ENCODE results near the gene CRYBG1. TPM values are rescaled to one million over a fixed set of nuclear protein-coding genes. Genes with fewer than 3 reads are reported as not detected.
A peak's percentile ranks its signal among the peaks of the same experiment; 100 is the strongest.

Gene CRYBG1
- total and polyA plus RNA-seq, 8 donors, result 2.3 to 9.2 (median 4.3) TPM

- no peaks in the 10 kb centered on the region for H3K9me3 ChIP-seq
- DNase-seq (no peak), ATAC-seq (no peak), FAIRE-seq (no peak)
- WGBS, 2 donors, result 41 to 44% methylated on average over 4 of the region's 4 CpGs
- H3K4me1 ChIP-seq, result peaks cover 2 to 8% (median 4%) of the 10 kb centered on the region in 3 donors
- intact Hi-C loops (cut with DNase I), result no loop called here
- TF ChIP-seq CTCF (IDR thresholded peaks at IDR 0.05), result no peak
- H3K27me3 ChIP-seq, result no peaks in the 10 kb centered on the region
- H3K27ac ChIP-seq, result no peak overlapping the region
- H3K36me3 ChIP-seq, result peaks cover 0 to 8% (median 0%) of the 10 kb centered on the region in 3 donors
- H3K4me3 ChIP-seq, result no peak overlapping the region
These were observed 156.1 kb downstream of the CRYBG1 start for GRCh38 chr6:106516616-106517015.

GRCh38 chr6:106517706-106518105 is 157.2 kb downstream of the CRYBG1 start:
- intact Hi-C loops (cut with DNase I), result no loop called here
- H3K36me3 ChIP-seq, result peaks cover 0 to 8% (median 0%) of the 10 kb centered on the region in 3 donors
- DNase-seq (no peak), FAIRE-seq (no peak), ATAC-seq (no peak)
- H3K4me3 ChIP-seq, result no peak overlapping the region
- TF ChIP-seq CTCF (IDR thresholded peaks at IDR 0.05), result no peak
- peaks cover 0 to 8% (median 4%) of the 10 kb centered on the region in 3 donors for H3K4me1 ChIP-seq
- H3K27me3 ChIP-seq, result no peaks in the 10 kb centered on the region
- H3K27ac ChIP-seq, result no peak overlapping the region
- H3K9me3 ChIP-seq, result no peaks in the 10 kb centered on the region
- 60 to 66% methylated on average over 2 of the region's 2 CpGs for WGBS, 2 donors

- Histone ChIP-seq H3K9me3 (no peaks in the 10 kb centered on the region), H3K27ac (no peak overlapping the region), H3K4me3 (no peak overlapping the region), H3K27me3 (no peaks in the 10 kb centered on the region), H3K4me1 (peaks cover 0 to 8% (median 4%) of the 10 kb centered on the region in 3 donors), H3K36me3 (peaks cover 0 to 8% (median 0%) of the 10 kb centered on the region in 3 donors)
- FAIRE-seq, result no peak
- intact Hi-C loops (cut with DNase I), result no loop called here
- 49 to 56% methylated on average over 3 of the region's 3 CpGs for WGBS, 2 donors
- DNase-seq, result no peak
- no peak for ATAC-seq
- no peak for TF ChIP-seq CTCF (IDR thresholded peaks at IDR 0.05)
These were observed 158.2 kb downstream of the CRYBG1 start for GRCh38 chr6:106518748-106519147.

- DNase-seq (no peak), FAIRE-seq (no peak), ATAC-seq (peak in 3 of 4 donors; percentile 46 to 70 (median 69))
- H3K9me3 ChIP-seq, result no peaks in the 10 kb centered on the region
- H3K4me1 ChIP-seq, result peaks cover 0 to 8% (median 4%) of the 10 kb centered on the region in 3 donors
- intact Hi-C loops (cut with DNase I), result no loop called here
- H3K4me3 ChIP-seq, result no peak overlapping the region
- no peaks in the 10 kb centered on the region for H3K27me3 ChIP-seq
- peaks cover 0 to 8% (median 0%) of the 10 kb centered on the region in 3 donors for H3K36me3 ChIP-seq
- 80 to 81% methylated on average over 14 of the region's 14 CpGs for WGBS, 2 donors
- peak overlapping the region in 1 of 4 donors; percentile 41 for H3K27ac ChIP-seq
- no peak for TF ChIP-seq CTCF (IDR thresholded peaks at IDR 0.05)
These were observed 159.2 kb downstream of the CRYBG1 start for GRCh38 chr6:106519460-106520394.

Measured in pancreas (tissue), 10 donors.